Ovary (tissue), 3 donors: Measurements from ENCODE around the gene CST11.

ENCODE experiments used
- CTCF ChIP-seq, 3 donors: fragments of 450-650 bp in 2 of 3; fragments of 200-600 bp in 1 of 3; IDR thresholded peaks; one replicate each; pipeline versions ENCODE4 v1.5.1 to v1.8.0; 2016 to 2022; ENCODE audit warnings: antibody characterized with exemption in 3 of 3, mild to moderate bottlenecking in 1 of 3
- POLR2A ChIP-seq: fragments of 450-650 bp; IDR thresholded peaks from one replicate; pipeline ENCODE4 v1.6.1; 2017; ENCODE audit warnings: antibody characterized with exemption, mild to moderate bottlenecking, moderate library complexity
- donor health status: DM: no; HTN: no; CAD: no.

GRCh38 chr20:23419657-23419994 lies 33.0 kb downstream of the CST11 start:
- no peak for TF ChIP-seq CTCF (IDR thresholded peaks at IDR 0.05)
- no peak for TF ChIP-seq POLR2A
